Neural cell (in vitro differentiated cells): Measurements from ENCODE around the gene HAAO.

Source experiments
- EZH2 ChIP-seq: fragments of 200-600, 300-800 bp; shearing (Covaris generic), sonication (generic); IDR thresholded peaks from 2 replicates; pipeline ENCODE4 v1.6.1; 2014; ENCODE audit warnings: antibody characterized with exemption, low read length, borderline replicate concordance, mild to moderate bottlenecking; ENCODE audit not compliant: insufficient read depth, poor library complexity, severe bottlenecking
- SMC3 ChIP-seq: fragments of 450-650 bp; conservative IDR thresholded peaks from 2 replicates; pipeline ENCODE4 v1.6.1; 2014; ENCODE audit warnings: antibody characterized with exemption, mild to moderate bottlenecking, moderate library complexity; ENCODE audit not compliant: poor library complexity
- TAF1 ChIP-seq: IDR thresholded peaks from 2 replicates; pipeline ENCODE4 v1.6.1; 2012; ENCODE audit warnings: low read depth
- TF ChIP-seq, protein P1 (sequence below): fragments of 450-650 bp; IDR thresholded peaks from 2 replicates; pipeline ENCODE4 v1.5.1; 2014; ENCODE audit warnings: antibody characterized with exemption, mild to moderate bottlenecking, moderate library complexity; ENCODE audit not compliant: poor library complexity, severe bottlenecking

DNA sequence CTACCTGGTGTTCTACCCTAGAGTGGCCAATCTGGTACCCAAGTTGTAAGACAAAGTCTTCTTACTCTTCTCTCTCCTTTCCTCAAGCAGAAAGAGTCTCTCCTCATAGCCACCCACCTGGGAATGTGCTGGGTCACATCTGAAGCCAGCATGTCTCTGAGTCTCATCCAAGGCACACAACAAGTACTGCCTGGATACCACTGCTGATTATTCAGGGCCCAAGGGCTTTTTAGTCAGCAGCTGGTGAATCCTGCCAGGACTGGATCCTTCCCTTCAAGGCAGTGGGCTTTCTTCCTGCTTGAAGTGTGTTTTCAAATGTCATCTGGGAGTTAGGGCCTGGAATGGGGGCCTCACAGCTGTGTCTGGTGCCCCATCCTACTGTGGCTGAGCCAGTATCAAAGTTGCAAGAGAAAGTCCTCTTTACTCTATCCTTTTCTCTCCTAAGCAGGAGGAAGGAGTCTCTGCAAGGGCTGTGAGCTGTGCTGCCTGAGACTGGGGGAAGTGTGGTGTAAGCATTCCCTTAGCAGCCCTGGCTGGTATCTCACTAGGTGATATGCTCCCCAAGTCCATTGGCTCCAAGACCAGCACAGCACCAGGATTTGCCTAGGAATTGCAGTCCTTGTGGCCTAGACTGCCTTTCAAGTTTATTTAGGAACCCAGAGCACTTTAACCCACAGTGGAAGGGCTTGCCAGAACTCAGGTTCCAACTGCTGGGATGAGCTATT lies 55.6 kb downstream of the HAAO start:
- TF ChIP-seq, protein P1, sequence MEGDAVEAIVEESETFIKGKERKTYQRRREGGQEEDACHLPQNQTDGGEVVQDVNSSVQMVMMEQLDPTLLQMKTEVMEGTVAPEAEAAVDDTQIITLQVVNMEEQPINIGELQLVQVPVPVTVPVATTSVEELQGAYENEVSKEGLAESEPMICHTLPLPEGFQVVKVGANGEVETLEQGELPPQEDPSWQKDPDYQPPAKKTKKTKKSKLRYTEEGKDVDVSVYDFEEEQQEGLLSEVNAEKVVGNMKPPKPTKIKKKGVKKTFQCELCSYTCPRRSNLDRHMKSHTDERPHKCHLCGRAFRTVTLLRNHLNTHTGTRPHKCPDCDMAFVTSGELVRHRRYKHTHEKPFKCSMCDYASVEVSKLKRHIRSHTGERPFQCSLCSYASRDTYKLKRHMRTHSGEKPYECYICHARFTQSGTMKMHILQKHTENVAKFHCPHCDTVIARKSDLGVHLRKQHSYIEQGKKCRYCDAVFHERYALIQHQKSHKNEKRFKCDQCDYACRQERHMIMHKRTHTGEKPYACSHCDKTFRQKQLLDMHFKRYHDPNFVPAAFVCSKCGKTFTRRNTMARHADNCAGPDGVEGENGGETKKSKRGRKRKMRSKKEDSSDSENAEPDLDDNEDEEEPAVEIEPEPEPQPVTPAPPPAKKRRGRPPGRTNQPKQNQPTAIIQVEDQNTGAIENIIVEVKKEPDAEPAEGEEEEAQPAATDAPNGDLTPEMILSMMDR, result no peak
- no peak for TF ChIP-seq TAF1
- TF ChIP-seq EZH2, result no peak
- no peak for TF ChIP-seq SMC3
